Measurements from ENCODE around the gene EPB41L2. TPM values are rescaled to one million over a fixed set of nuclear protein-coding genes. Genes with fewer than 3 reads are reported as not detected.
"Not testable (repeated sequence)": the region's sequence is repeated elsewhere in the genome, so short reads cannot be mapped to it uniquely, and the experiment has no call there.

Gene EPB41L2
- total RNA-seq, 1 donor from 2014 or later = 130 TPM

- no peak for DNase-seq (ENCODE audit: low read depth in 2 of 2)
These were observed 25.7 kb downstream of the EPB41L2 start for GRCh38 chr6:131037194-131037897.

GRCh38 chr6:131036601-131037000 lies 26.4 kb downstream of the EPB41L2 start:
- DNase-seq (ENCODE audit: low read depth in 2 of 2) = no peak

- DNase-seq (ENCODE audit: low read depth in 2 of 2) = no peak
These were observed 26.9 kb downstream of the EPB41L2 start for GRCh38 chr6:131036143-131036542.

- no peak for DNase-seq (ENCODE audit: low read depth in 2 of 2)
These were observed 27.5 kb downstream of the EPB41L2 start for GRCh38 chr6:131035582-131035981.

- DNase-seq (ENCODE audit: low read depth in 2 of 2) = no peak
These were observed 29.4 kb downstream of the EPB41L2 start for GRCh38 chr6:131033631-131034030.

GRCh38 chr6:131029626-131030297 lies 33.3 kb downstream of the EPB41L2 start:
- no peak for DNase-seq (ENCODE audit: low read depth in 2 of 2)

GRCh38 chr6:131027326-131027725 lies 35.7 kb downstream of the EPB41L2 start:
- no peak for DNase-seq (ENCODE audit: low read depth in 2 of 2)

GRCh38 chr6:131026243-131026642 lies 36.8 kb downstream of the EPB41L2 start:
- DNase-seq (ENCODE audit: low read depth in 2 of 2) = no peak

- no peak for DNase-seq (ENCODE audit: low read depth in 2 of 2)
These were observed 38.5 kb downstream of the EPB41L2 start for GRCh38 chr6:131024565-131024964.

- DNase-seq (ENCODE audit: low read depth in 2 of 2) = peak; percentile 67 to 71
These were observed 39.1 kb downstream of the EPB41L2 start for GRCh38 chr6:131023834-131024504.

- DNase-seq (ENCODE audit: low read depth in 2 of 2) = no peak
These were observed 40.4 kb downstream of the EPB41L2 start for GRCh38 chr6:131022691-131023090.

GRCh38 chr6:131017962-131018361 lies 45.1 kb downstream of the EPB41L2 start:
- DNase-seq (ENCODE audit: low read depth in 2 of 2) = no peak

GRCh38 chr6:131015630-131016263 lies 47.3 kb downstream of the EPB41L2 start:
- DNase-seq (ENCODE audit: low read depth in 2 of 2) = peak; percentile 46 to 61

GRCh38 chr6:131015025-131015591 lies 47.9 kb downstream of the EPB41L2 start:
- DNase-seq (ENCODE audit: low read depth in 2 of 2) = peak in 1 of 2 donors; percentile 13

GRCh38 chr6:131014080-131014776 lies 48.8 kb downstream of the EPB41L2 start:
- no peak for DNase-seq (ENCODE audit: low read depth in 2 of 2)

GRCh38 chr6:131013495-131013894 lies 49.5 kb downstream of the EPB41L2 start:
- DNase-seq (ENCODE audit: low read depth in 2 of 2) = peak; percentile 78 to 89

GRCh38 chr6:131009790-131010189 lies 53.3 kb downstream of the EPB41L2 start:
- DNase-seq (ENCODE audit: low read depth in 2 of 2) = no peak

- not testable (repeated sequence) for DNase-seq (ENCODE audit: low read depth in 2 of 2)
These were observed 54.1 kb downstream of the EPB41L2 start for GRCh38 chr6:131008965-131009364.

GRCh38 chr6:131007964-131008363 lies 55.1 kb downstream of the EPB41L2 start:
- DNase-seq (ENCODE audit: low read depth in 2 of 2) = not testable (repeated sequence)

- no peak for DNase-seq (ENCODE audit: low read depth in 2 of 2)
These were observed 55.8 kb downstream of the EPB41L2 start for GRCh38 chr6:131007286-131007685.

GRCh38 chr6:131005439-131006016 lies 57.5 kb downstream of the EPB41L2 start:
- no peak for DNase-seq (ENCODE audit: low read depth in 2 of 2)

Data from lung microvascular endothelial cell (primary cell).